GM20000 (cell line): ENCODE measurements around the gene METTL2B.
A peak's percentile ranks its signal among the peaks of the same experiment; 100 is the strongest.
"Not testable (repeated sequence)": the region's sequence is repeated elsewhere in the genome, so short reads cannot be mapped to it uniquely, and the experiment has no call there.

Experiments
- DNase-seq: peaks from one replicate; pipeline ENCODE4 v3.0.0; 2012; ENCODE audit warnings: low spot score
- TF ChIP-seq, protein P1 (sequence below): IDR thresholded peaks from 2 replicates; pipeline ENCODE4 v1.5.1; 2012; ENCODE audit warnings: mild to moderate bottlenecking, control low read depth; ENCODE audit errors: extremely low read depth, missing control alignments

METTL2B gene

DNA sequence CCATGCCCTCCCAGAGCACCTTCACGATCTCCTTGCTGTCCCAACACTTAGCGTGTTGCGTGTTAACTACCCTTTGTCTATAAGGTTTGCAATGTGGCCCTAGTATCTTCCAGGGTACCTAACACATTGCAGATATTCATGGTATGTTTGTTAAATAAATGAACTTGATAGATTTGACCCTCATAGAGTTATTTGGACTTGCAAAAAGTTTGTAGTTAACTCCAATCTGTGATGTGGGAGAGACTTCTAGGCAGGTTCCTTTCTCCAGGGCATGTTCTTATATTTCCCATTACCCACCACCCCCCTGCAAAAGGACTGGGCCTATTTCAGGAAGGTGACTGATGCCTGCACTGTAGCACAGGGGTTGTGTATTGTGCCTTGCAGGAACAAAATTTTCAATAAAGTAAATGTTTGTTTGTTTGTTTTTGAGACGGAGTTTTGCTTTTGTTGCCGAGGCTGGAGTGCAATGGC lies 20.3 kb upstream of the METTL2B start:
- TF ChIP-seq, protein P1, sequence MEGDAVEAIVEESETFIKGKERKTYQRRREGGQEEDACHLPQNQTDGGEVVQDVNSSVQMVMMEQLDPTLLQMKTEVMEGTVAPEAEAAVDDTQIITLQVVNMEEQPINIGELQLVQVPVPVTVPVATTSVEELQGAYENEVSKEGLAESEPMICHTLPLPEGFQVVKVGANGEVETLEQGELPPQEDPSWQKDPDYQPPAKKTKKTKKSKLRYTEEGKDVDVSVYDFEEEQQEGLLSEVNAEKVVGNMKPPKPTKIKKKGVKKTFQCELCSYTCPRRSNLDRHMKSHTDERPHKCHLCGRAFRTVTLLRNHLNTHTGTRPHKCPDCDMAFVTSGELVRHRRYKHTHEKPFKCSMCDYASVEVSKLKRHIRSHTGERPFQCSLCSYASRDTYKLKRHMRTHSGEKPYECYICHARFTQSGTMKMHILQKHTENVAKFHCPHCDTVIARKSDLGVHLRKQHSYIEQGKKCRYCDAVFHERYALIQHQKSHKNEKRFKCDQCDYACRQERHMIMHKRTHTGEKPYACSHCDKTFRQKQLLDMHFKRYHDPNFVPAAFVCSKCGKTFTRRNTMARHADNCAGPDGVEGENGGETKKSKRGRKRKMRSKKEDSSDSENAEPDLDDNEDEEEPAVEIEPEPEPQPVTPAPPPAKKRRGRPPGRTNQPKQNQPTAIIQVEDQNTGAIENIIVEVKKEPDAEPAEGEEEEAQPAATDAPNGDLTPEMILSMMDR: no peak
- no peak for DNase-seq

DNA sequence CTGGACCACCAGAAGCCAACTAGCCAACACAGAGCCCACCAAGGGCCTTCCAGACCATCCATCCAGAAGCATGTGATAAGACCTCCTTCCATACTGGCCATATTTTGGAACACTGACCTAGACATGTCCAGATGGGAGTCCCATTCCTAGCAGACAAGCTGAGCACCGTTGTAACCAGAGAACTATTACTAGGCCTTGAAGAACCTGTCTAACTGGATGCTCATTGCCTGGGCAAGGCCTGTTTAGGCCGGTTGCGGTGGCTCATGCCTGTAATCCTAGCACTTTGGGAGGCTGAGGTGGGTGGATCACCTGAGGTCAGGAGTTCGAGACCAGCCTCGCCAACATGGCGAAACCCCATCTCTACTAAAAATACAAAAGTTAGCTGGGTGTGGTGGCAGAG lies 19.2 kb upstream of the METTL2B start:
- DNase-seq: not testable (repeated sequence)

DNA sequence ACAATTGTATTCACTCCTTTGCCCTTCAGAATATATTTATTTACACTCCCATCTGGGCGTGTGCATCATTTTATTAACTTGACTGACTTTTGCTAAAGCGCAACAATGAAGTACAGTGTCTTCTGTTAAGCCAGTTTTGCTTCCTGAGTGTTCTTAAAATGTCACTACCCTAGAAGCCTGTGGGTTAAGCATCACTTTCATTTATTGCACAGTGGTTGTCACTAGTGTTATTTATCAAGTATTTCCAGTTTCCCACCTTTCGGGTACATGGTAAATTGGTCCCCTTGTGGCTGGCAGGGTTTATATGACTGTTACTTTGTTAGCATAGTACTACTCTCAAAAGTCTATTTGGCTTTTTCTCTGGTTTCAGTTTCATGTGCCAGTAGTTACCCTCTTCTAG lies 17.6 kb upstream of the METTL2B start:
- DNase-seq: peak; percentile 47
- TF ChIP-seq, protein P1: no peak

DNA sequence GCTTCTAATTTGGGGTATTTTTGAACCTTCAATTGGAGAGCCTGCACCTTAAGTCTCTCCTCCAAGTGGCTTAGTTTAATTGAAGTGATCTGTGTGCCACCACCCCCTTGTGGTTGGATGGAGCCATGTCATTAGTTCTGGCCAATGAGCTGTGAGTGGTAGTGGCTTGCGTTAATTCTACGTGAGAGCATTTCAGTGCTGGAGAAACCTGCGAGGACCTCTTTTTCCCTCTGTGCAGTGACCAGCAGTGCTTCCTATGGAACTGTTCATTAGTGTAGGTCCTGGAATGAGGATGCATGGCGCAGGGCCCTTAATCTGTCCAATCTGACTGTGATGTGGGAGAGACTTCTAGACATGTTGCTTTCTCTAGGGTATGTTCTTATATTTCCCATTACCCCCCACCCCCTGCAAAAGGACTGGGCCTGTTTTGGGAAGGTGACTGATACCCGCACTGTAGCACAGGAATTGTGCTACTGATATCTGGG lies 17.1 kb upstream of the METTL2B start:
- DNase-seq: peak; percentile 77
- TF ChIP-seq, protein P1: peak; percentile 77

DNA sequence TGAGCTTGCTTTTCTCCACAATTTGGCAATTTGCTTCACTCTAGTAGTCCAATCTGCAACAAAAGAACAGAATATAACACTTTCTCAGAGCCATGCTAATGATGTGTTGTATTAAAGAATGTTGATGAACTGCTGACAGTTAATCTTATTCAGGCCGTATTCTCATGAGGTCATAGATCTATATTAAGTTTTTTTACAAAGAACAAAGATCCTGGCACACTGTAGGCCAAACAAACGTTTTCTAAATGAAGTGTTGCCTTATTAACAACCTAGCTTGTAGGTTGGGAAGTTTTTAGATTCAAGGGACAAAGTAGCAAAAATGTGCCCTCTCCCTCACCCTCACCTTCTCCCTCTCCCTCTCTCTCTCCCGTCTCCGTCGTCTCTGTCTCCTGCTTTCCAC lies 14.1 kb upstream of the METTL2B start:
- DNase-seq: no peak
- TF ChIP-seq, protein P1: no peak

DNA sequence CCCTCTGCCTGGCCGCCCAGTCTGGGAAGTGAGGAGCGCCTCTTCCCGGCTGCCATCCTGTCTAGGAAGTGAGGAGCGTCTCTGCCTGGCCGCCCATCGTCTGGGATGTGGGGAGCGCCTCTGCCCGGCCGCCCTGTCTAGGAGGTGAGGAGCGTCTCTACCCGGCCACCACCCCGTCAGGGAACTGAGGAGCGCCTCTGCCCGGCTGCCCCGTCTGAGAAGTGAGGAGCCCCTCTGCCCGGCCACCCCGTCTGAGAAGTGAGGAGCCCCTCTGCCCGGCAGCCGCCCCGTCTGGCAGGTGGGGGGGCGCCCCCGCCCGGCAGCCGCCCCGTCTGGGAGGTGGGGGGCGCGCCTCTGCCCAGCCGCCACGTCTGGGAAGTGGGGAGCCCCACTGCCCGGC lies 13.2 kb upstream of the METTL2B start:
- DNase-seq: not testable (repeated sequence)

DNA sequence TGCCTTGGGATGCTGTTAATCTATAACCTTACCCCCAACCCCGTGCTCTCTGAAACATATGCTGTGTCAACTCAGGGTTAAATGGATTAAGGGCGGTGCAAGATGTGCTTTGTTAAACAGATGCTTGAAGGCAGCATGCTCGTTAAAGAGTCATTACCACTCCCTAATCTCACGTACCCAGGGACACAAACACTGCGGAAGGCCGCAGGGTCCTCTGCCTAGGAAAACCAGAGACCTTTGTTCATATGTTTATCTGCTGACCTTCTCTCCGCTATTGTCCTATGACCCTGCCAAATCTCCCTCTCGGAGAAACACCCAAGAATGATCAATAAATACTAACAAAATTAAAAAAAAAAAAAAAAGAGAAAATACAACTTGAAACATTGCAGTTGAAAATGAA lies 12.6 kb upstream of the METTL2B start:
- DNase-seq: not testable (repeated sequence)

DNA sequence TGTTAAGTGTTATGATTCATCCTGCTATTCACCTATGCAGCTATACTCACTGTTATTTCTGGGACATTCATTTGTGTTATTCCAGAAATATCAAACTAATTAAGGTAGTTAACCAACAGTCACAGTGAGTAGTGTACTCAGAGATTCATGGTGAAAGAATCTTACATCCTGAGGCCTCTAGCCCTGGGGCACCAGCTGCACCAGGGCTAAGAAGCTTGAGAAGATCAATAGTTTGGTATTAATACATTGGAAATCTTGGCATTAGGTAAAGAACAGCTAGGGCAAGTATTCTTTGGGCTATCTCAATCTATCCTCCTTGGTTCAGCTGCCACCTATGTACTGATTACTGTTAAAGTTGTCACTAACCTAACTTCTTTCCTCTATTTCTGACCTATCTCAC lies 9.7 kb upstream of the METTL2B start:
- not testable (repeated sequence) for DNase-seq

GRCh38 chr7:128477336-128477690 lies 765 bp downstream of the METTL2B start:
- DNase-seq: not testable (repeated sequence)

DNA sequence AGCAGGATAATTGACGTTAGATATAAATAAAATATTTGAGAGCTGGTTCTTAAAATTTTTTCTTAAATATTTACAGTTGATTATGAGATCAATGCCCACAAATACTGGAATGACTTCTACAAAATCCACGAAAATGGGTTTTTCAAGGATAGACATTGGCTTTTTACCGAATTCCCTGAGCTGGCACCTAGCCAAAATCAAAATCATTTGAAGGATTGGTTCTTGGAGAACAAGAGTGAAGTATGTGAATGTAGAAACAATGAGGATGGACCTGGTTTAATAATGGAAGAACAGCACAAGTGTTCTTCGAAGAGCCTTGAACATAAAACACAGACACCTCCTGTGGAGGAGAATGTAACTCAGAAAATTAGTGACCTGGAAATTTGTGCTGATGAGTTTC lies 2.5 kb downstream of the METTL2B start:
- not testable (repeated sequence) for DNase-seq

GRCh38 chr7:128488134-128488533 lies 11.6 kb downstream of the METTL2B start:
- not testable (repeated sequence) for DNase-seq

DNA sequence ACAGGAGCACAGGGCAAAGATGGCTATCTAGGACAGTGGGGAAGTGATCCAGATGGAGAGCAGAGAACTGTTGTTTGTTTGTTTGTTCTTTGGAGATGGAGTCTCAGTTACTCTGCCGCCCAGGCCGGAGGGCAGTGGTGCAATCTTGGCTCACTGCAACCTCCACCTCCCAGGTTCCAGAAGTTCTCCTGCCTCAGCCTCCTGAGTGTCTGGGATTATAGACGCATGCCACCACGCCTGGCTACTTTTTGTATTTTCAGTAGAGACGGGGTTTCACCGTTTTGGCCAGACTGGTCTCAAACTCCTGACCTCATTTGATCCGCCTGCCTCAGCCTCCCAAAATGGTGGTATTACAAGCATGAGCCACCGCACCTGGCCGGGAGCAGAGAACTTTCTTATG lies 20.9 kb downstream of the METTL2B start:
- TF ChIP-seq, protein P1: no peak
- no peak for DNase-seq

DNA sequence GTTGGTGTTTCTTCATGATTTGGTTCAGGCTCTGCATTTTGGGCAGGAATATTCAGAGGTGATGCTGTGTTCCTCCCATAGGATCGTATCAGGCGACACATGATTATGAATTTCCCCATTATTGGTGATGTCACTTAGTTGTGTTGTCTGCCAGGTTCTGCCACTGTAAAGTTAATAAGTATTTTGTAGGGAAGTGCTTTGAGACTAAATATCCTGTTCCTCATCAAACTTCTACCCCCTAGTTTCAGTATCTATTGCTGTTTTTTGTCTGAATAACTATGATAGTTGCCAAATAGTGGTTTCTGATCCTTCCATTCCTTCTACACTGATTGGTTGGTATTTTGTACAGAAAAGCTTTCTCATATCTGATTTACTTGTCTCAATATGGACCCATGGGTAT lies 28.9 kb downstream of the METTL2B start:
- DNase-seq: not testable (repeated sequence)

DNA sequence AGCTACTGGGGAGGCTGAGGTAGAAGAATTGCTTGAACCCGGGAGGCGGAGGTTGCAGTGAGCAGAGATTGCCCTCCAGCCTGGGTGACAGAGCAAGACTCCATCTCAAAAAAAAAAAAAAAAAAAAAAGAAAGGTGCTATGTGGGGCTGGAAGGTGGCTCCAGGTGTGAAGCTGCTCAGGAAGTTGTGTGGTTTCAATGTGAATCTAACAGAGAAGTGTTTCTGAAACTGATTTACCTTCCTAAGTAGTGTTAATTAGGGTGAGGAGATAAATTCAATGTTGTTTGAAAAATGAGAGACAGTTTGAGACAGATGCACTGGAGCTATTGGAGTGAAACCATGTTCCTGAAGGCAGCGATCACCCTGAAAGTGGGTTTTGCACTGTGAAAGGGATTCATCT lies 30.3 kb downstream of the METTL2B start:
- DNase-seq: not testable (repeated sequence)

DNA sequence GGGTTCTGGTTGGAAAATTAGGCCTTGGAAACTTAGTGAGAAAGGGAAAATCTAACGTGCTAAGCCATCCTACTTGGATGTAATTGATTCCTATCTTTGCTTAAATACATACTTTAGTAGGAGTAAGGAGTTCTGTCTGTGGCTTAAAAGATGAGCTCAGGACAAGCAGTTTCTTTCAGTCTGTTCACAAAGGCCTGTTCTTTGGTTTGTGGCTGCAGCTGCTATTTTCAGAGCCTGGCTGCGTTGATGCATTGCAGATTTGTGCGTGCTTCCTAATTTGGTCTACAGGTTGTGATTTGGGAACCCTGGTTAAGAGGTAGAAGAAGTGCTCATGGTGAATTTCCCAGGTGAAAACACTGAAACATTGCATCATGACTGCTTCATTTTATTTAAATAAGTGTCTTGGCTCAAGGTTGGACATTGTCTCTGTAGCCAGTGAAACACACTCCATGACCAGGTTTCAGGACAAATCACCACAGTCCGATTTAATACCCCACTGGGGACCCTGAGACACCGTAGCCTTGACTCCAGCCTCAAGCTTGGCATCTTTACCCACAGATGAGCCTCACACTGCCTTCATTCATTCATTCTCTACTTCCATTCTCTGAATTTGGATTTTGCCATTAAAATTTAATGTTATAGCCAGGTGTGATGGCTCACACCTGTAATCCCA lies 30.9 kb downstream of the METTL2B start:
- DNase-seq: not testable (repeated sequence)

DNA sequence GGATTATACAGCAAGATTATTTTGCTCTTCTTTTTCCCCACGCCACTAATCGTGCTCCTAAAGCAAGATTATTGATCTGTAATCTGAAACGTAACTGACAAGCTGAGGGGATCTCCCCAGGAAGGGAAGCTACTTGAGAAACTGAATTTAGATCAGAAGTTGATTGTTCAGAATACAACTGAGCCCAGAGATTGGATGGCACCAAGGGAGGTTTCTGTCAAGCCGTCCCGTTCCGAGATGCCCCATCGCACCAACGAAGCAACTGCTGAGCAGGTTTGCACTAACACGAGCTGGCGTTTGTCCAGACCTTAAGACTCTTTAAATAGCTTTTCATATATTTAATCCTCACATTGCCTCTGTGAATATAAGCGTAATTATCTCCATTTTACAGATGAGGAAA lies 35.1 kb downstream of the METTL2B start:
- DNase-seq: not testable (repeated sequence)
